DND-41 (cell line): Measurements from ENCODE around the gene KRT7.

Experiments used
- ATAC-seq: fragments of 200-7000 bp; cut with Tn5 transposase; 3 replicates; pipeline ENCODE4 v1.9.1; 2021; ENCODE audit warnings: low read depth; ENCODE audit not compliant: insufficient read depth
- DNase-seq: peaks from one replicate; pipeline ENCODE4 v3.0.0-alpha.2; 2020
- H2AFZ ChIP-seq: 2 replicates; pipeline ENCODE4 v1.6.0; 2012; ENCODE audit warnings: low read depth, low read length
- H3K27ac ChIP-seq: 2 replicates; pipeline ENCODE4 v1.5.1; 2012; ENCODE audit warnings: low read length, inconsistent platforms
- H3K27me3 ChIP-seq: fragments of 200-600 bp; sonication (generic); 2 replicates; pipeline ENCODE4 v1.6.0; 2012; ENCODE audit warnings: low read length, mild to moderate bottlenecking, inconsistent platforms; ENCODE audit not compliant: insufficient read depth, poor library complexity
- H3K36me3 ChIP-seq: 2 replicates; pipeline ENCODE4 v1.5.1; 2012; ENCODE audit warnings: low read length, inconsistent platforms; ENCODE audit not compliant: insufficient read depth
- H3K4me1 ChIP-seq: 2 replicates; pipeline ENCODE4 v1.5.1; 2012; ENCODE audit warnings: mild to moderate bottlenecking, low read length; ENCODE audit not compliant: insufficient read depth
- H3K4me2 ChIP-seq: 2 replicates; pipeline ENCODE4 v1.6.0; 2012; ENCODE audit warnings: mild to moderate bottlenecking, moderate library complexity, low read length, inconsistent platforms; ENCODE audit not compliant: insufficient read depth
- H3K4me3 ChIP-seq, 2 experiments: fragments of 200-600 bp in 1 of 2; shearing (Covaris generic) in 1 of 2; 2 replicates each; pipeline ENCODE4 v1.5.1; 2012 to 2016; ENCODE audit warnings: inconsistent platforms in 2 of 2, low read length in 2 of 2, mild to moderate bottlenecking in 2 of 2, low read depth in 1 of 2, moderate library complexity in 1 of 2
- H3K79me2 ChIP-seq: 2 replicates; pipeline ENCODE4 v1.6.0; 2012; ENCODE audit warnings: low read length, inconsistent platforms; ENCODE audit not compliant: insufficient read depth
- H3K9ac ChIP-seq: 2 replicates; pipeline ENCODE4 v1.6.0; 2012; ENCODE audit warnings: low read depth, mild to moderate bottlenecking, inconsistent platforms, low read length, moderate library complexity
- H3K9me3 ChIP-seq: 2 replicates; pipeline ENCODE4 v1.5.1; 2012; ENCODE audit warnings: low read length, moderate library complexity, mild to moderate bottlenecking, inconsistent platforms; ENCODE audit not compliant: insufficient read depth, severe bottlenecking
- H4K20me1 ChIP-seq: 2 replicates; pipeline ENCODE4 v1.6.0; 2012; ENCODE audit warnings: low read length; ENCODE audit not compliant: insufficient read depth
- EZH2 ChIP-seq: IDR thresholded peaks from 3 replicates; pipeline ENCODE4 v1.6.1; 2012; ENCODE audit warnings: borderline replicate concordance, low read depth, mild to moderate bottlenecking, moderate library complexity, low read length, inconsistent platforms; ENCODE audit not compliant: severe bottlenecking
- TF ChIP-seq, protein P1 (sequence below): IDR thresholded peaks from 2 replicates; pipeline ENCODE4 v1.5.1; 2012; ENCODE audit warnings: borderline replicate concordance, low read length, moderate library complexity, mild to moderate bottlenecking; ENCODE audit not compliant: poor library complexity, severe bottlenecking; ENCODE audit errors: extremely low read depth

Gene KRT7

DNA sequence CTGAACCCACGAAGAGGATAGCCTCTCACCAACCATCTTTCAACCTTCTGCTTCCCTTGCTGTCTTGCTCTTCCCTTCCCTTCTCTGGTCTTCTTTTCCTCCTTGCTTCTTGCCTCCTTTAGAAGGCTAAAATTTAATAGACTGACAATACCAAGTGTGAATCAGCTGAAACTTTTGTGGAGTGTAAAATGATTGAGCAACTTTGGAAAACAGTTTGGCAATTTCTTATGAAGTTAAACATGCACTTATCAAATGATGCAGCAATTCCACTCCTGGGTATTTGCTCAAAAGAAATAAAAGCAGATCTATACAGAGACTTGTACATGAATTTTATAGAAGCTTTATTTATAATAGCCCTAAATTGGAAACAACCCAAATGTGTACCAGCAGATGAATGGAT is 38.1 kb downstream of the KRT7 start:
- TF ChIP-seq, protein P1, sequence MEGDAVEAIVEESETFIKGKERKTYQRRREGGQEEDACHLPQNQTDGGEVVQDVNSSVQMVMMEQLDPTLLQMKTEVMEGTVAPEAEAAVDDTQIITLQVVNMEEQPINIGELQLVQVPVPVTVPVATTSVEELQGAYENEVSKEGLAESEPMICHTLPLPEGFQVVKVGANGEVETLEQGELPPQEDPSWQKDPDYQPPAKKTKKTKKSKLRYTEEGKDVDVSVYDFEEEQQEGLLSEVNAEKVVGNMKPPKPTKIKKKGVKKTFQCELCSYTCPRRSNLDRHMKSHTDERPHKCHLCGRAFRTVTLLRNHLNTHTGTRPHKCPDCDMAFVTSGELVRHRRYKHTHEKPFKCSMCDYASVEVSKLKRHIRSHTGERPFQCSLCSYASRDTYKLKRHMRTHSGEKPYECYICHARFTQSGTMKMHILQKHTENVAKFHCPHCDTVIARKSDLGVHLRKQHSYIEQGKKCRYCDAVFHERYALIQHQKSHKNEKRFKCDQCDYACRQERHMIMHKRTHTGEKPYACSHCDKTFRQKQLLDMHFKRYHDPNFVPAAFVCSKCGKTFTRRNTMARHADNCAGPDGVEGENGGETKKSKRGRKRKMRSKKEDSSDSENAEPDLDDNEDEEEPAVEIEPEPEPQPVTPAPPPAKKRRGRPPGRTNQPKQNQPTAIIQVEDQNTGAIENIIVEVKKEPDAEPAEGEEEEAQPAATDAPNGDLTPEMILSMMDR, result no peak
- TF ChIP-seq EZH2, result no peak
- Histone ChIP-seq H2AFZ (no peak overlapping the region), H3K79me2 (no peaks in the 10 kb centered on the region), H3K4me1 (no peaks in the 10 kb centered on the region), H3K36me3 (no peaks in the 10 kb centered on the region), H3K27ac (no peak overlapping the region), H4K20me1 (peaks cover 4% of the 10 kb centered on the region; the same call in 1 of the 2 replicates), H3K4me2 (no peak overlapping the region), H3K9ac (no peak overlapping the region), H3K27me3 (peaks cover 12% of the 10 kb centered on the region), H3K9me3 (no peaks in the 10 kb centered on the region), H3K4me3 (no peak overlapping the region)
- ATAC-seq, result no peak
- DNase-seq, result no peak

DNA sequence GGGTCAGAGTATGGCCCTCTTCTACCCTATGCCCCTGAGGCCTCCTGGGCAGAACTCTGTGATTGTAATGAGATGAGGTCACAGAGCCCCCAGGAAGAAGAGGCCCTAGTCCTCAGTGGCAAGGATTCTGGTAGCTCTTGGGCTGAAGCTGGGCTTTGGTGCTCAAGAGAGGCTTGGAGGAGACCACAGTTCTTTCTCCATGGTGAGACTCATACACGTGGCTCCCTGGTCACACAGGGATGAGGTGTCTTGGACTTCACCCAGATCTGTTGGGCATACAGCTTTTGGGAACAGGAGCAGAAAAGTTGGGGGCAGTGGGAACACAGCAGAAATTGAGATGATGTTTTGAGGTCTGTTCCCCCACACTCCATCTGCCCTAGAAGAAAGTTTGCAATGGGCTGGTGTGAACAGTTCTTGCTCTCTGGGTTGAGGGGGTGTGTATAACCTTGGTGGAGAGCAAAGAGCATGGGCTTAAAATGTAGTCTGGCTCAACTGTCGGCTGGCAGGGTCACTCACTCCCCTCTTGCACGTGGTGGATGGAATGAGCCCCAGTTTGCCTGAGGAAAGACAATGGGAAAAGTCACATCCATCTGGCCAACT is 41.6 kb downstream of the KRT7 start, which contains the start of gene KRT86:
KRT86 (plus strand) TSS at position 125 of the 600 bp plus-strand sequence. CDS start 27,272 bp downstream, outside the sequence.
- H3K4me2 ChIP-seq, result no peak within 1 kb of the TSS
- H3K9me3 ChIP-seq, result no peaks in the 10 kb centered on the region
- H3K4me1 ChIP-seq, result peaks cover 3% of the 10 kb centered on the region; the same call in 1 of the 2 replicates
- no peak within 1 kb of the TSS for H2AFZ ChIP-seq
- TF ChIP-seq, protein P1, result no peak
- no peak for TF ChIP-seq EZH2
- ATAC-seq (no peak), DNase-seq (no peak)
- no peak within 1 kb of the TSS for H3K27ac ChIP-seq
- no peaks in the 10 kb centered on the region for H3K79me2 ChIP-seq
- peaks cover 4% of the 10 kb centered on the region; the same call in 1 of the 2 replicates for H4K20me1 ChIP-seq
- H3K36me3 ChIP-seq, result no peaks in the 10 kb centered on the region
- no peak within 1 kb of the TSS for H3K4me3 ChIP-seq
- no peak within 1 kb of the TSS for H3K9ac ChIP-seq
- peaks cover 18% of the 10 kb centered on the region for H3K27me3 ChIP-seq

DNA sequence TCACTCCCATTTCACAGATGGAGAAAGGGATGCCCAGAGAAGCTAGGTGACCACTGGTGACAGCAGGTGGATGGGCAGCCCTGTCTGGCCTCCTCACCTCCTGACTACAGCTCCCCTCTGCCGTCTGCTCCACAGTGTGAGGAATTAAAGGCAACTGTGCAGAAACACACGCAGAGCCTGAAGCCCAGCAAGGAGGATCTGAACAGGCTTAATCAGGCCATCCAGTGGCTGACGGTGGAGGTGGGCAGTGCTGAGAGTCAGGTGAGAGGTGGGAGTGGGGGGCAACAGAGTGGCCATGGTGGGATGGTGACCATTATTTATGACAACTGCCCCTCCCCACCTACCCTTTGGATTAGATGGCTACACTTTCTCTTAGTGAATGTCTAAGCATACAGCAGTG is 42.6 kb downstream of the KRT7 start:
- no peak overlapping the region for H3K27ac ChIP-seq
- no peak overlapping the region for H3K9ac ChIP-seq
- no peak for DNase-seq
- ATAC-seq, result no peak
- H3K9me3 ChIP-seq, result no peaks in the 10 kb centered on the region
- no peak overlapping the region for H3K4me2 ChIP-seq
- H2AFZ ChIP-seq, result no peak overlapping the region
- peaks cover 18% of the 10 kb centered on the region for H3K27me3 ChIP-seq
- no peak overlapping the region for H3K4me3 ChIP-seq
- no peaks in the 10 kb centered on the region for H3K79me2 ChIP-seq
- TF ChIP-seq, protein P1, result no peak
- TF ChIP-seq EZH2, result no peak
- peaks cover 3% of the 10 kb centered on the region; the same call in 1 of the 2 replicates for H3K4me1 ChIP-seq
- peaks cover 4% of the 10 kb centered on the region; the same call in 1 of the 2 replicates for H4K20me1 ChIP-seq
- no peaks in the 10 kb centered on the region for H3K36me3 ChIP-seq
